Fibroblast of villous mesenchyme (primary cell): ENCODE measurements around the gene CFAP299. TPM values are rescaled to one million over a fixed set of nuclear protein-coding genes. Genes with fewer than 3 reads are reported as not detected.
A peak's percentile ranks its signal among the peaks of the same experiment; 100 is the strongest.

Source experiments
- DNase-seq: peaks from one replicate; pipeline ENCODE4 v3.0.0-alpha.2; 2010; ENCODE audit warnings: low read depth
- H3K4me3 ChIP-seq: 2 replicates; pipeline ENCODE4 v1.5.1; 2011; ENCODE audit warnings: low read depth, mild to moderate bottlenecking, low read length
- total RNA-seq: library from RNA; depleted of rRNA; stranded (reverse); fragments of >200 nt; gene quantifications from 2 replicates; pipeline ENCODE4 v1.2.3, GENCODE V29; 2012
- TF ChIP-seq, protein P1 (sequence below): IDR thresholded peaks from 2 replicates; pipeline ENCODE4 v1.5.1; 2012; ENCODE audit warnings: low read depth, mild to moderate bottlenecking, low read length; ENCODE audit not compliant: insufficient read depth

CFAP299 gene
- total RNA-seq, 1 donor = 2.6 TPM

- TF ChIP-seq, protein P1, sequence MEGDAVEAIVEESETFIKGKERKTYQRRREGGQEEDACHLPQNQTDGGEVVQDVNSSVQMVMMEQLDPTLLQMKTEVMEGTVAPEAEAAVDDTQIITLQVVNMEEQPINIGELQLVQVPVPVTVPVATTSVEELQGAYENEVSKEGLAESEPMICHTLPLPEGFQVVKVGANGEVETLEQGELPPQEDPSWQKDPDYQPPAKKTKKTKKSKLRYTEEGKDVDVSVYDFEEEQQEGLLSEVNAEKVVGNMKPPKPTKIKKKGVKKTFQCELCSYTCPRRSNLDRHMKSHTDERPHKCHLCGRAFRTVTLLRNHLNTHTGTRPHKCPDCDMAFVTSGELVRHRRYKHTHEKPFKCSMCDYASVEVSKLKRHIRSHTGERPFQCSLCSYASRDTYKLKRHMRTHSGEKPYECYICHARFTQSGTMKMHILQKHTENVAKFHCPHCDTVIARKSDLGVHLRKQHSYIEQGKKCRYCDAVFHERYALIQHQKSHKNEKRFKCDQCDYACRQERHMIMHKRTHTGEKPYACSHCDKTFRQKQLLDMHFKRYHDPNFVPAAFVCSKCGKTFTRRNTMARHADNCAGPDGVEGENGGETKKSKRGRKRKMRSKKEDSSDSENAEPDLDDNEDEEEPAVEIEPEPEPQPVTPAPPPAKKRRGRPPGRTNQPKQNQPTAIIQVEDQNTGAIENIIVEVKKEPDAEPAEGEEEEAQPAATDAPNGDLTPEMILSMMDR = no peak
- H3K4me3 ChIP-seq = no peak overlapping the region
- DNase-seq = no peak
Measured at GRCh38 chr4:80302616-80303223, 32.8 kb upstream of the CFAP299 start.

GRCh38 chr4:80305466-80305865 lies 30.1 kb upstream of the CFAP299 start:
- TF ChIP-seq, protein P1 = no peak
- H3K4me3 ChIP-seq = no peak overlapping the region
- no peak for DNase-seq

- DNase-seq = no peak
- TF ChIP-seq, protein P1 = no peak
- no peak overlapping the region for H3K4me3 ChIP-seq
Measured at GRCh38 chr4:80306260-80306659, 29.3 kb upstream of the CFAP299 start.

GRCh38 chr4:80307183-80307735 lies 28.3 kb upstream of the CFAP299 start:
- TF ChIP-seq, protein P1 = no peak
- H3K4me3 ChIP-seq = no peak overlapping the region
- DNase-seq = peak; percentile 29

DNA sequence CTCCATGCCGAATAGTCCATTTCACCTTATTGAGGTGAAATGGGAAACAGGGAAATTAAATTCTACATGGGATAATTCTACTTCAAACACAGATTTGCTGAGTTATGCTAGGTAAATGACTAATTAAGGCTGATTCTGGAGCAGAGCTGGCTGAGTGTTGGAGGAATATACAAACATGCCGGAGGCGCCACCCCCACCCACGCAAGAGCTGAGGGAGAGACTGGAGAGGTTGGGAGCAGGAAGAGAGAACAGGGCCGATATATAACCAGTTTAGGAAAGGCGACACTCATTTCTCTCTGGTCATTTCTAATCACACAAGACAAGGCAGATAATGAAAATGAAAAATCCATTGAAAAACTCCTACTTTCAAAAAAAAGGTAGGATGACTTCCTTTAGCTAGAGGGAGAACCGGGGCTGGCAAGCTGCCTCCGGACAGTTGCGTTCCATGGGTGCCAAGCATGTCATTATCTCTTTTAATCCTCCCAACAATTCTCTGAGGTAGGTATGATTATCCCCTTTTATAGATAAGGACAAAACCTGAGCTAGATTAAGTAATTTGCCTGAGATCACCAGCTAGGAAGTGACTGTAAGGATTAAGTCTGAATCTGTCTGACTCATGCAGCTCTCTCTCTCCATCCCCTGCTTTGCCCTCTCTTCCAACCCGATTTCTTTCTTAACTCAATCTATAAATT lies 27.6 kb upstream of the CFAP299 start:
- no peak overlapping the region for H3K4me3 ChIP-seq
- DNase-seq = peak; percentile 25
- TF ChIP-seq, protein P1 = no peak

GRCh38 chr4:80308466-80308822 lies 27.1 kb upstream of the CFAP299 start:
- H3K4me3 ChIP-seq = no peak overlapping the region
- TF ChIP-seq, protein P1 = no peak
- DNase-seq = no peak
